ENCODE data around the gene FBXO45. TPM values are rescaled to one million over a fixed set of nuclear protein-coding genes. Genes with fewer than 3 reads are reported as not detected.

The FBXO45 gene
- polyA plus RNA-seq, 2 of the 4 experiments (the other 2 are of a cell fraction), result 6.8 to 19.4 TPM

DNA sequence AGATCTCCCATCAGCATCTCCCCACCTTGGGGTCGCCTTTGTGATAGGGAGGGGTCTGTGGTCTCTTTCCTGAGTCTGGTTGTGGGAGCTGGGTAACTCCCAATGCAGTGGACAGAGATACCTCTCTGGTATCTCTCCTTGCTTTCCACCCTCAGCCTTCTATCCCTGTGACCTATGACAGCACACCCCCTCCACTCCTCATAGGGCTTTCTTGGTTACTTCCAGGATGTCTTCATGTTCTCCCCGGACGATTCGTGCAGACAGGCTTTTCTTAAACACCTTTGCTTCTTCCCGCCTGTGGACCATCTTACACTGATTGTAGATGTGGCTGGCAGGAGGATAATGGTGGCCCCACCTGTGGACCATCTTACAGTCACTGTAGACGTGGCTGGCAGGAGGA is 56.9 kb downstream of the FBXO45 start:
- FAIRE-seq, result no peak
- H3K4me1 ChIP-seq, result peaks cover 8% of the 10 kb centered on the region; the same call in 2 of the 3 replicates
- WGBS (ENCODE audit: missing lambda C conversion rate), result 67% methylated on average over 6 of the region's 6 CpGs
- no peak overlapping the region for H3K27ac ChIP-seq
- DNase-seq (ENCODE audit: low read depth in 1 of 2, low spot score in 1 of 2), result no peak
- TF ChIP-seq CHD4 (IDR thresholded peaks at IDR 0.05; ENCODE audit: borderline replicate concordance) (no peak), HEYL (CRISPR knock-in tag; IDR thresholded peaks at IDR 0.05) (no peak), USF2 (IDR thresholded peaks at IDR 0.05) (no peak), JUNB (IDR thresholded peaks at IDR 0.05) (no peak), JUN (IDR thresholded peaks at IDR 0.05) (no peak), RAD21 (conservative IDR thresholded peaks at IDR 0.05 in 1 of 2, IDR thresholded peaks at IDR 0.05 in 1 of 2) (no peak), MAX (IDR thresholded peaks at IDR 0.05) (no peak), HOXA7 (CRISPR knock-in tag; IDR thresholded peaks at IDR 0.05) (no peak), KDM1A (IDR thresholded peaks at IDR 0.05; ENCODE audit: low read depth) (no peak), GATA3 (IDR thresholded peaks at IDR 0.05; ENCODE audit: borderline replicate concordance) (no peak), HOXB13 (CRISPR knock-in tag; IDR thresholded peaks at IDR 0.05; ENCODE audit: low read depth) (no peak), NFE2L2 (conservative IDR thresholded peaks at IDR 0.05; ENCODE audit: low read length) (no peak), PHF8 (IDR thresholded peaks at IDR 0.05; ENCODE audit: borderline replicate concordance, low read depth) (no peak), CBX8 (IDR thresholded peaks at IDR 0.05) (no peak)
- TF ChIP-seq, protein P1, sequence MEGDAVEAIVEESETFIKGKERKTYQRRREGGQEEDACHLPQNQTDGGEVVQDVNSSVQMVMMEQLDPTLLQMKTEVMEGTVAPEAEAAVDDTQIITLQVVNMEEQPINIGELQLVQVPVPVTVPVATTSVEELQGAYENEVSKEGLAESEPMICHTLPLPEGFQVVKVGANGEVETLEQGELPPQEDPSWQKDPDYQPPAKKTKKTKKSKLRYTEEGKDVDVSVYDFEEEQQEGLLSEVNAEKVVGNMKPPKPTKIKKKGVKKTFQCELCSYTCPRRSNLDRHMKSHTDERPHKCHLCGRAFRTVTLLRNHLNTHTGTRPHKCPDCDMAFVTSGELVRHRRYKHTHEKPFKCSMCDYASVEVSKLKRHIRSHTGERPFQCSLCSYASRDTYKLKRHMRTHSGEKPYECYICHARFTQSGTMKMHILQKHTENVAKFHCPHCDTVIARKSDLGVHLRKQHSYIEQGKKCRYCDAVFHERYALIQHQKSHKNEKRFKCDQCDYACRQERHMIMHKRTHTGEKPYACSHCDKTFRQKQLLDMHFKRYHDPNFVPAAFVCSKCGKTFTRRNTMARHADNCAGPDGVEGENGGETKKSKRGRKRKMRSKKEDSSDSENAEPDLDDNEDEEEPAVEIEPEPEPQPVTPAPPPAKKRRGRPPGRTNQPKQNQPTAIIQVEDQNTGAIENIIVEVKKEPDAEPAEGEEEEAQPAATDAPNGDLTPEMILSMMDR (IDR thresholded peaks at IDR 0.05), result no peak
- TF ChIP-seq, protein P2, sequence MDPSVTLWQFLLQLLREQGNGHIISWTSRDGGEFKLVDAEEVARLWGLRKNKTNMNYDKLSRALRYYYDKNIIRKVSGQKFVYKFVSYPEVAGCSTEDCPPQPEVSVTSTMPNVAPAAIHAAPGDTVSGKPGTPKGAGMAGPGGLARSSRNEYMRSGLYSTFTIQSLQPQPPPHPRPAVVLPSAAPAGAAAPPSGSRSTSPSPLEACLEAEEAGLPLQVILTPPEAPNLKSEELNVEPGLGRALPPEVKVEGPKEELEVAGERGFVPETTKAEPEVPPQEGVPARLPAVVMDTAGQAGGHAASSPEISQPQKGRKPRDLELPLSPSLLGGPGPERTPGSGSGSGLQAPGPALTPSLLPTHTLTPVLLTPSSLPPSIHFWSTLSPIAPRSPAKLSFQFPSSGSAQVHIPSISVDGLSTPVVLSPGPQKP (IDR thresholded peaks at IDR 0.05; ENCODE audit: low read depth, low read length), result no peak
- H3K4me2 ChIP-seq, result no peak overlapping the region
- no peak for ATAC-seq
- ChIA-PET POLR2A (no interaction called here), CTCF (interaction anchor here (1.3 kb wide), 1 partner anchor 16 kb away, joined by 4 read pairs; no protein-coding TSS in a partner anchor)
- no peaks in the 10 kb centered on the region for H3K9me3 ChIP-seq
- no peak overlapping the region for H3K4me3 ChIP-seq

- Histone ChIP-seq H3K4me2 (peak overlapping the region; percentile 31; the same call in 1 of the 3 replicates), H3K4me1 (peaks cover 9% of the 10 kb centered on the region; the same call in 2 of the 3 replicates), H3K4me3 (no peak overlapping the region), H3K9me3 (no peaks in the 10 kb centered on the region), H3K27ac (no peak overlapping the region)
- 94% methylated on average over 8 of the region's 8 CpGs for WGBS (ENCODE audit: missing lambda C conversion rate)
- TF ChIP-seq BCL3 (IDR thresholded peaks at IDR 0.05), result no peak
- TF ChIP-seq POLR2A (IDR thresholded peaks at IDR 0.05; ENCODE audit: low read length), result 0 out of 2 replicates have a peak, but pooled peaks have one; percentile 6
- no peak for TF ChIP-seq ZFP36 (IDR thresholded peaks at IDR 0.05; ENCODE audit: borderline replicate concordance, partially characterized antibody)
- no peak for TF ChIP-seq FOXS1 (CRISPR knock-in tag; IDR thresholded peaks at IDR 0.05)
- TF ChIP-seq SMC3 (IDR thresholded peaks at IDR 0.05), result no peak
- TF ChIP-seq, protein P1 (IDR thresholded peaks at IDR 0.05), result no peak
- no peak for ATAC-seq
- CTCF ChIA-PET, result no interaction called here
- no peak for FAIRE-seq
- DNase-seq (ENCODE audit: low read depth in 1 of 2, low spot score in 1 of 2), result no peak
- POLR2A ChIA-PET, result no interaction called here
These were observed 59.4 kb downstream of the FBXO45 start for GRCh38 chr3:196627918-196628231.

All from A549 (cell line).